Left lobe of liver (tissue), 2 donors: Measurements from ENCODE around the gene THAP7. TPM values are rescaled to one million over a fixed set of nuclear protein-coding genes. Genes with fewer than 3 reads are reported as not detected.

ENCODE experiments used
- ATAC-seq: fragments of 200-7000 bp; cut with Tn5 transposase; one replicate; pipeline ENCODE4 v1.9.1; 2020; ENCODE audit warnings: mild to moderate bottlenecking, moderate library complexity
- DNase-seq: peaks from one replicate; pipeline ENCODE4 v3.0.0-alpha.2; 2020; ENCODE audit warnings: low spot score
- total RNA-seq: library from RNA; stranded (reverse); gene quantifications from one replicate; pipeline ENCODE4 v1.2.1, GENCODE V29; 2021
- donor health status: DM: no; HTN: no; CAD: no; lungs with moderate emphysema.
- donor health status: DM: no; HTN: yes; CAD: no.

THAP7 gene
- total RNA-seq, 1 donor from 2014 or later: 16.9 TPM

GRCh38 chr22:20994902-20995241 lies 7.0 kb downstream of the THAP7 start:
- DNase-seq (no peak), ATAC-seq (no peak)

DNA sequence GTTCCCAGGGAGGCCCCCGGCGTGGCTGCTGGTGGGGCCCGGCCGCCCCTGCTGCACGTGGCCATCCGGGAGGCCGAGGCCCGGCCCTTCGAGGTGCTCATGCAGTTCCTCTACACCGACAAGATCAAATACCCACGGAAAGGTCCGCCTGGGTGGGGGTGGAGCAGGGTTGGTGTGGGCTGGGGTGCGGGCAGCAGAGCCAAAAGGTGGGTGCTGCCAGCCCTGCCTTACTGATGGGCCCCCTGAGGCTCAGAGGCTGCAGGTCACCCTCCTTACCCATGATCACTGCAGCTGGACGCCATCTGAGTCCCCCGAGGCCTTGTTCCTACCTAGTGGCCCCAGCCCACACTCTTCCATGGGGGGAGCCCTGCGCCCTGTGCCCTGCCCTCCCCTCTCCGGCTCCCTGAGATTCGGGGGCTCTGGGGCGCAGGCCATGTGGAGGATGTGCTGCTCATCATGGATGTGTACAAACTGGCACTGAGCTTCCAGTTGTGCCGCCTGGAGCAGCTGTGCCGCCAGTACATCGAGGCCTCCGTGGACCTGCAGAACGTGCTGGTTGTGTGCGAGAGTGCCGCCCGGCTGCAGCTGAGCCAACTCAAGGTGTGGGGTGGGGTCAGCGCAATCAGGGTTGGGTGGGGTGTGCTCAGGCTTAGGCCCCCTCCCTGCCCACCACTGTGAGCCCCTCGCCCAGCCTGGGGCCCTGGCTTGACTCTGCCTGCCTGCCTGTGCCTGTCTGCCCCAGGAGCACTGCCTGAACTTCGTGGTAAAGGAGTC lies 7.6 kb downstream of the THAP7 start:
- DNase-seq: no peak
- ATAC-seq: no peak

DNA sequence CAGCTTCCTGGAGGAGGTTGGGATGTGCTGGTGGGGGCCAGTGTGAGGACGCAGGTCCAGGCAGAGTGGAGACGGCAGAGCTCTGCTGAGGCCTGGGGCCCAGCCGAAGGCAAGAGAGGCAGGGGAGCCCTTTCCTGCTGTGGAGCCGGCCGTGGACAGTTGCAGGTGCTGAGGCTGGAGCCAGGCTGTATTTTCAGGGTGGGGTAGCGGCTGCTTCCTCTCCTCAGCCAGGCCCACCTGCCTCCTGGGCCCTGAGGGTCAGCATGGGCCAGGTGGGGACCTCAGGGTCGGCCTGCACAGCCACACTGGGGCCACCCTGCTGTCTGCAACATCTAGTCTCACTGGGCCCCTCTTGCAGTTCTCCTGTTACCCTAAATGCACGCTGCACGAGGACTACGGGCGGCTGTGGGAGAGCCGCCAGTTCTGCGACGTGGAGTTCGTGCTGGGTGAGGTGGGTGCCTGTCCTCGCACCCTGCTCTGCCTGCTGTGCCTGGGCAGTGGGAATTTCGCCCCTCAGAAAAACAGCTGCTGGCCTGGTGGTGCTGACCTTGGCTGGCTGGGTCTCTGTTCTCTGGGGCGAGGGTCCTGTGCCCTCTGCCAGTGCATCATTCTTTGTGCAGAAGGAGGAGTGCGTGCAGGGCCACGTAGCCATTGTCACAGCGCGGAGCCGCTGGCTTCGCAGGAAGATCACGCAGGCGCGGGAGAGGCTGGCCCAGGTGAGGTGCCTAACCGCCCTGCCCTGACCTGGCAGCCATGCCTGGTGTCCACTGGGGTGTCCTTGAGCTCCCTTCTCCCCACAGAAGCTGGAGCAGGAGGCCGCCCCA lies 8.4 kb downstream of the THAP7 start:
- DNase-seq (no peak), ATAC-seq (no peak)

GRCh38 chr22:20992456-20993303 lies 9.2 kb downstream of the THAP7 start:
- ATAC-seq: no peak
- no peak for DNase-seq

GRCh38 chr22:20992056-20992442 lies 9.9 kb downstream of the THAP7 start:
- ATAC-seq (no peak), DNase-seq (no peak)

DNA sequence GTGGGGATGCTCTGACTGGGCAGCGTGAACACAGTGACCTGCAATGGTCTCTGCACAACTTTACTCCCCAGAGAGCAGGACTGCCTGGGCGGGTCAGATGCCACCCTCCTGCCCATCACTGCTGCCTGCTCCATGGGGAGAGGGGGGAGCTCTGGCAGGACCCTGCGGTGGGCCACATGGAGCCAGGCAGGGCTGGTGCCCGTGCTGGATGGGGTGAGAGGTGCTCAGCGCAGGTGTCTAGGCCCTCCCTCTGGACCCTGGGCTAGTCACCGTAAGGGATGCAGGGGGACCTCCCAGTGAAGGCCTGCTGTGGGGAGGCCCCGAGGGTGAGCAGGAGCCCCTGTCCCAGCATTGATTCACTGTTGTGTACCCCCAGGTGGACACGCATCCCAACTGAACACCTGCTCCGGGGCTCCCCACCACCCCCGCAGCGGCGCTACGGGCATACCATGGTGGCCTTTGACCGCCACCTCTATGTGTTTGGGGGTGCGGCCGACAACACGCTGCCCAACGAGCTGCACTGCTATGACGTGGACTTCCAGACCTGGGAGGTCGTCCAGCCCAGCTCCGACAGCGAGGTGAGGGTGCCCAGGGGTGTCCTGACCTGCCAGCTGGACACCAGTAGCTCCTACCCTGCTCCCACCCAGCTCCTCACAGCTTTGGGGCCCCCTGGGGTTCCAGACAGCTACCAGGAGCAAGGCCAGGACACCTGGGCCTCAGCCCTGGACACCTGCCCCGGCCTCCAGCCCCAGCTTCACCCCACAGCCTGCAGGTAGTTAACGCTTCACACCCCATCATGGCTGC lies 10.5 kb downstream of the THAP7 start:
- no peak for DNase-seq
- ATAC-seq: no peak

- DNase-seq (no peak), ATAC-seq (no peak)
Observed at GRCh38 chr22:20990184-20991180, 11.4 kb downstream of the THAP7 start.

- DNase-seq (no peak), ATAC-seq (no peak)
Observed at GRCh38 chr22:20989323-20990138, 12.4 kb downstream of the THAP7 start.

GRCh38 chr22:20988573-20989322 lies 13.2 kb downstream of the THAP7 start:
- ATAC-seq (no peak), DNase-seq (no peak)

DNA sequence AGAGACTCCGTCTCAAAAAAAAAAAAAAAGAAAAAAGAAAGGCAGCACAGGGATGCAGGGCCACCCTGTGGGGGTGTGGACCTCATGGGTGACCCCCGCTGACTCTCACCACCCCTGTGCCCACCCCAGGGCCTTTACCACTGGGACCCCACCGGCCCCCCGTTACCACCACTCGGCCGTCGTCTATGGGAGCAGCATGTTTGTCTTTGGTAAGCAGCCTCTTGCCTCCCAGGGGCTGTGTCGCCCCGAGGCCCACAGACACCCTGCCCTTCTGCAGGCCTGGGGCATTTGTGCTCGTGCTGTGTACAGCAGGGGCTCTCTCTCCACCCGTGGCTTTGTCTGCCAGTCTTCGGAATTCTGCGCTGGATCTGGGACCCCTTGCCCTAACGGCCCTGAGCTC lies 14.5 kb downstream of the THAP7 start:
- ATAC-seq: no peak
- no peak for DNase-seq

- ATAC-seq: no peak
Observed at GRCh38 chr22:20986365-20986764, 15.6 kb downstream of the THAP7 start.

GRCh38 chr22:20985720-20986119 lies 16.2 kb downstream of the THAP7 start:
- ATAC-seq (no peak), DNase-seq (no peak)

More at GRCh38 chr22:20986365-20986764, 15.6 kb downstream of the THAP7 start:
- no peak for DNase-seq

- no peak for DNase-seq
- no peak for ATAC-seq
Observed at GRCh38 chr22:20983081-20983771, 18.7 kb downstream of the THAP7 start.

DNA sequence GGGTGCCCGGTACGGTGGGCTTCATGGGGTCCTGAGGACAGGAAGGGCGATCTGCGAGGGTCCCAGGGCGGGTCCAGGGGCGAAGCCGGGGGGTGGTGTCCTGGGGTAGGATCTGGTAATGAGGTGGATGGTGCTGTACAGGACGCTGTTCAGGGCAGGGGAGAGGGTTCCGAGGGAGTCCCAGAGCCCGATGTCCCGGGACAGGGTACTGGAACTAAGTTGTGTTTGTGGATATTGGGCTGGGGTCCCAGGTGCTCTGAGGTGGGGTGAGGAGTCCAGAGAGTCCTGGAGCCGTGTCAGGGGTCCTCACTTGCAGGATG lies 19.4 kb downstream of the THAP7 start:
- no peak for DNase-seq
- peak; percentile 4 for ATAC-seq

DNA sequence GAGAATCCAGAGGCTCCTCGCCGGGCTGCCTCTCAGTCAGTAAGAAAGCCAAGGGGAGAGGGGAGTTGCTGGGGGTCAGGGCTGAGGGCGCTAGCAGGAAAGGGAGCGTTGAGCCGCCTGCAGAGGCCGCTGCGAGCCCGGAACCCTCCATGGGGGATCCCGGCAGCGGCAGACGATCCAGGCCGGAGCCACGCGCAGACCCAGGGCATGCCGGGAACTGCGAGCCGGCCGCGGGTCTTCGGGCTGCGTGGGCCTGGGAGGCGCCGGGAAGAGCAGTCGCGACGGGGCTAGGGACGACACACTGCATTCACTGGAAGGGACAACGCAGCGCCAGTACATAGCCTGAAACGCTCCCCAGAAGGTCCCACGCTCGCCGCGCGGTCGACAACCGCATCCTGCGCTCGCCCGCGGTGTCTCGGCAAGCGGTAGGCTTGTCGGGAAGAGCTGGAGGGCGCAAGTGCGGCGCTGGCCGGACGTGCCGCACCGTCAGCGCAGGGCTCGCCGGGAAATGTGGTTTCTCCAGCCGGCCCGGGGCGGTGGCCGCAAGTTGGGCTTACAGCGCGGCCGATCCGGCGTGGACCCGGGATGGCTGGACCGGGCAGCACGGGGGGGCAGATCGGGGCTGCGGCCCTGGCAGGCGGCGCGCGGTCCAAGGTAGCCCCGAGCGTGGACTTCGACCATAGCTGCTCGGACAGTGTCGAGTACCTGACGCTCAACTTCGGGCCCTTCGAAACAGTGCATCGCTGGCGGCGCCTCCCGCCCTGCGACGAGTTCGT lies 19.9 kb downstream of the THAP7 start, which contains the start of gene LZTR1:
Gene LZTR1, plus strand, starts transcription at position 511 of the 776 bp plus-strand sequence. Its CDS starts 75 bp downstream, at position 586.
- DNase-seq (peak; percentile 92), ATAC-seq (peak; percentile 87)
